Astrocyte (in vitro differentiated cells and primary cell): ENCODE measurements around the gene SLC35G4.

Experiments
- EZH2 ChIP-seq: IDR thresholded peaks from 2 replicates; pipeline ENCODE4 v1.6.1; 2012; ENCODE audit warnings: mild to moderate bottlenecking, low read length, inconsistent platforms; ENCODE audit not compliant: insufficient read depth
- TF ChIP-seq, protein P1 (sequence below): IDR thresholded peaks from 2 replicates; pipeline ENCODE4 v1.5.1; 2011; ENCODE audit warnings: low read depth, mild to moderate bottlenecking, inconsistent platforms, low read length, moderate library complexity; ENCODE audit not compliant: insufficient read depth

DNA sequence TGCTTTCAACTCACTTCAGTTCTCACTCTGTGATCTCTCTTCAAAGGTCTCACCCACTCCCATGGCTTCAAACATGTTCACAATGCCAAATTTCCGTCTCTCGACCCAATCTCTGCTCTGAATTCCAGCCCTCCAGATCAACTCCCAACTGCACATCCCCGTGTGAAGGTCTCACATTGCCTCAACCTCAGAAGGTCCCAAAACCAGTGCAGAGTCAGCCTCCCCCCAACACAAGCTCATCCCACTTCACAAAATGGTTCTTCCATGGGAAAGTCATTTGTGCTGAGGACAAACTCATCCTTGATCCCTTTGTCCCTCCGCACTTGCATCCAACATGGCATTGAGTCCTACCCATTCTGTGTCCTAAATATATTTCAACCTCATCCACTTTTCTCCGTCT, 48.6 kb downstream of the SLC35G4 start:
- TF ChIP-seq, protein P1, sequence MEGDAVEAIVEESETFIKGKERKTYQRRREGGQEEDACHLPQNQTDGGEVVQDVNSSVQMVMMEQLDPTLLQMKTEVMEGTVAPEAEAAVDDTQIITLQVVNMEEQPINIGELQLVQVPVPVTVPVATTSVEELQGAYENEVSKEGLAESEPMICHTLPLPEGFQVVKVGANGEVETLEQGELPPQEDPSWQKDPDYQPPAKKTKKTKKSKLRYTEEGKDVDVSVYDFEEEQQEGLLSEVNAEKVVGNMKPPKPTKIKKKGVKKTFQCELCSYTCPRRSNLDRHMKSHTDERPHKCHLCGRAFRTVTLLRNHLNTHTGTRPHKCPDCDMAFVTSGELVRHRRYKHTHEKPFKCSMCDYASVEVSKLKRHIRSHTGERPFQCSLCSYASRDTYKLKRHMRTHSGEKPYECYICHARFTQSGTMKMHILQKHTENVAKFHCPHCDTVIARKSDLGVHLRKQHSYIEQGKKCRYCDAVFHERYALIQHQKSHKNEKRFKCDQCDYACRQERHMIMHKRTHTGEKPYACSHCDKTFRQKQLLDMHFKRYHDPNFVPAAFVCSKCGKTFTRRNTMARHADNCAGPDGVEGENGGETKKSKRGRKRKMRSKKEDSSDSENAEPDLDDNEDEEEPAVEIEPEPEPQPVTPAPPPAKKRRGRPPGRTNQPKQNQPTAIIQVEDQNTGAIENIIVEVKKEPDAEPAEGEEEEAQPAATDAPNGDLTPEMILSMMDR: no peak
- TF ChIP-seq EZH2: no peak
